Lower lobe of right lung (tissue), 2 donors: ENCODE data around the gene ADO. TPM values are rescaled to one million over a fixed set of nuclear protein-coding genes. Genes with fewer than 3 reads are reported as not detected.

Experiments
- ATAC-seq, 2 donors: fragments of 200-7000 bp; cut with Tn5 transposase; one replicate each; pipeline ENCODE4 v1.9.1; 2020 to 2022; ENCODE audit warnings: mild to moderate bottlenecking in 2 of 2, moderate library complexity in 2 of 2
- DNase-seq: peaks from one replicate; pipeline ENCODE4 v3.0.0-alpha.2; 2020
- H3K27ac ChIP-seq: fragments of 200-600 bp; one replicate; pipeline ENCODE4 v1.8.0; 2022
- H3K27me3 ChIP-seq: fragments of 200-600 bp; one replicate; pipeline ENCODE4 v1.8.0; 2022; ENCODE audit warnings: low read depth
- H3K36me3 ChIP-seq: fragments of 200-600 bp; one replicate; pipeline ENCODE4 v1.8.0; 2022; ENCODE audit warnings: mild to moderate bottlenecking
- H3K4me1 ChIP-seq: fragments of 200-600 bp; one replicate; pipeline ENCODE4 v1.8.0; 2022
- H3K4me3 ChIP-seq: fragments of 200-600 bp; one replicate; pipeline ENCODE4 v1.8.0; 2022; ENCODE audit warnings: mild to moderate bottlenecking
- H3K9me3 ChIP-seq: fragments of 200-600 bp; one replicate; pipeline ENCODE4 v1.8.0; 2022
- CTCF ChIP-seq: fragments of 200-600 bp; IDR thresholded peaks from one replicate; pipeline ENCODE4 v1.8.0; 2022; ENCODE audit warnings: antibody characterized with exemption, mild to moderate bottlenecking
- intact Hi-C: fragments of 100-400 bp; cut with DNase I; formaldehyde crosslinking; loops from one replicate; pipeline ENCODE4 v1.11.0; 2022
- total RNA-seq: library from RNA; stranded (reverse); fragmentation: NEBNext Ultra II Directional; extraction: Animal tissue kit (Norgen Biotek cat#: 25700); gene quantifications from one replicate; pipeline ENCODE4 v1.2.1, GENCODE V29; 2021
- donor health status: DM: no; HTN: yes; CAD: no; lungs with severe emphysema.

ADO gene
- total RNA-seq, 1 donor from 2014 or later, result 16.3 TPM

- Histone ChIP-seq H3K36me3 (no peaks in the 10 kb centered on the region), H3K4me1 (no peaks in the 10 kb centered on the region), H3K27me3 (no peaks in the 10 kb centered on the region), H3K4me3 (no peak overlapping the region), H3K27ac (no peak overlapping the region), H3K9me3 (peaks cover 12% of the 10 kb centered on the region)
- ATAC-seq (no peak), DNase-seq (no peak)
- intact Hi-C loops, result no loop called here
- no peak for TF ChIP-seq CTCF
These were observed 42.9 kb downstream of the ADO start for GRCh38 chr10:62847433-62847832.

GRCh38 chr10:62850646-62851045 lies 46.1 kb downstream of the ADO start:
- Histone ChIP-seq H3K4me3 (no peak overlapping the region), H3K4me1 (no peaks in the 10 kb centered on the region), H3K27ac (no peak overlapping the region), H3K27me3 (no peaks in the 10 kb centered on the region), H3K36me3 (no peaks in the 10 kb centered on the region), H3K9me3 (peaks cover 12% of the 10 kb centered on the region)
- ATAC-seq (no peak), DNase-seq (no peak)
- no peak for TF ChIP-seq CTCF
- intact Hi-C loops, result no loop called here

- TF ChIP-seq CTCF, result peak; percentile 37
- H3K4me3 ChIP-seq, result no peak overlapping the region
- no peak overlapping the region for H3K27ac ChIP-seq
- no peaks in the 10 kb centered on the region for H3K27me3 ChIP-seq
- intact Hi-C loops, result no loop called here
- DNase-seq (no peak), ATAC-seq (no peak)
- no peaks in the 10 kb centered on the region for H3K4me1 ChIP-seq
- peaks cover 12% of the 10 kb centered on the region for H3K9me3 ChIP-seq
- no peaks in the 10 kb centered on the region for H3K36me3 ChIP-seq
These were observed 46.9 kb downstream of the ADO start for GRCh38 chr10:62851442-62851841.

GRCh38 chr10:62852961-62853702 lies 48.6 kb downstream of the ADO start:
- TF ChIP-seq CTCF, result no peak
- ATAC-seq (peak; percentile 19 to 55), DNase-seq (no peak)
- H3K9me3 ChIP-seq, result no peaks in the 10 kb centered on the region
- intact Hi-C loops, result no loop called here
- no peaks in the 10 kb centered on the region for H3K36me3 ChIP-seq
- no peaks in the 10 kb centered on the region for H3K27me3 ChIP-seq
- H3K27ac ChIP-seq, result no peak overlapping the region
- H3K4me1 ChIP-seq, result no peaks in the 10 kb centered on the region
- no peak overlapping the region for H3K4me3 ChIP-seq

- no peak overlapping the region for H3K4me3 ChIP-seq
- H3K4me1 ChIP-seq, result no peaks in the 10 kb centered on the region
- H3K27me3 ChIP-seq, result no peaks in the 10 kb centered on the region
- no peaks in the 10 kb centered on the region for H3K9me3 ChIP-seq
- no peaks in the 10 kb centered on the region for H3K36me3 ChIP-seq
- no peak for TF ChIP-seq CTCF
- DNase-seq (no peak), ATAC-seq (peak in 1 of 2 donors; percentile 16)
- H3K27ac ChIP-seq, result no peak overlapping the region
- intact Hi-C loops, result no loop called here
These were observed 49.2 kb downstream of the ADO start for GRCh38 chr10:62853710-62854109.
